CD14-positive monocyte (primary cell): ENCODE measurements around the gene SPATA6L. TPM values are rescaled to one million over a fixed set of nuclear protein-coding genes. Genes with fewer than 3 reads are reported as not detected.
"Not testable (repeated sequence)": the region's sequence is repeated elsewhere in the genome, so short reads cannot be mapped to it uniquely, and the experiment has no call there.

Experiments used
- DNase-seq, 3 donors: peaks; one replicate each; pipeline ENCODE4 v3.0.0-alpha.2; 2011 to 2022
- H2AFZ ChIP-seq: 2 replicates; pipeline ENCODE4 v1.6.0; 2012; ENCODE audit warnings: mild to moderate bottlenecking, low read depth, low read length, inconsistent platforms; ENCODE audit not compliant: insufficient read depth, poor library complexity, severe bottlenecking
- H3K27ac ChIP-seq, 2 donors: 1 replicate in 1 of 2; 2 replicates in 1 of 2; pipeline ENCODE4 v1.5.1; 2012 to 2013; ENCODE audit warnings: low read length in 2 of 2, control low read depth in 1 of 2, inconsistent platforms in 1 of 2, low read depth in 1 of 2, mild to moderate bottlenecking in 1 of 2
- H3K27me3 ChIP-seq, 2 donors: one replicate each; pipeline versions ENCODE4 v1.6.0 to v1.6.1; 2011 to 2013; ENCODE audit warnings: low read length in 2 of 2; ENCODE audit not compliant: control insufficient read depth in 2 of 2, insufficient read depth in 2 of 2
- H3K36me3 ChIP-seq, 2 donors: replicated peaks in 1 of 2; 1 replicate in 1 of 2; 2 replicates in 1 of 2; pipeline versions ENCODE4 v1.5.1 to v1.6.1; 2012 to 2013; ENCODE audit warnings: low read length in 2 of 2, control low read depth in 1 of 2, inconsistent platforms in 1 of 2, mild to moderate bottlenecking in 1 of 2; ENCODE audit not compliant: insufficient read depth in 2 of 2, control insufficient read depth in 1 of 2
- H3K4me1 ChIP-seq, 2 donors: 1 replicate in 1 of 2; 2 replicates in 1 of 2; pipeline versions ENCODE4 v1.5.1 to v1.6.1; 2012 to 2013; ENCODE audit warnings: low read length in 2 of 2, control low read depth in 1 of 2, inconsistent platforms in 1 of 2, mild to moderate bottlenecking in 1 of 2, moderate library complexity in 1 of 2; ENCODE audit not compliant: insufficient read depth in 2 of 2, control insufficient read depth in 1 of 2
- H3K4me2 ChIP-seq: replicated peaks from 2 replicates; pipeline ENCODE3; 2012; ENCODE audit warnings: low read length, moderate library complexity, mild to moderate bottlenecking; ENCODE audit not compliant: poor library complexity, severe bottlenecking; ENCODE audit errors: extremely low read depth
- H3K4me3 ChIP-seq, 3 experiments: fragments of 200-600 bp in 1 of 3; sonication (generic) in 1 of 3; replicated peaks in 1 of 3; 1 replicate in 2 of 3; 2 replicates in 1 of 3; pipeline ENCODE4 v1.5.1; 2011 to 2013; ENCODE audit warnings: low read length in 3 of 3, mild to moderate bottlenecking in 3 of 3, control low read depth in 2 of 3, low read depth in 2 of 3, inconsistent platforms in 1 of 3, moderate library complexity in 1 of 3
- H3K79me2 ChIP-seq: 2 replicates; pipeline ENCODE4 v1.6.0; 2012; ENCODE audit warnings: mild to moderate bottlenecking, control low read depth, inconsistent platforms, low read length, moderate library complexity; ENCODE audit not compliant: insufficient read depth
- H3K9ac ChIP-seq: 2 replicates; pipeline ENCODE4 v1.6.0; 2017; ENCODE audit warnings: low read length, mild to moderate bottlenecking; ENCODE audit not compliant: insufficient read depth, poor library complexity, severe bottlenecking
- H3K9me3 ChIP-seq, 2 donors: replicated peaks in 1 of 2; 1 replicate in 1 of 2; 2 replicates in 1 of 2; pipeline versions ENCODE4 v1.5.1 to v1.6.1; 2012 to 2013; ENCODE audit warnings: low read length in 2 of 2, control low read depth in 1 of 2; ENCODE audit not compliant: control insufficient read depth in 1 of 2, insufficient read depth in 1 of 2
- H4K20me1 ChIP-seq: 2 replicates; pipeline ENCODE4 v1.6.0; 2012; ENCODE audit warnings: mild to moderate bottlenecking, low read length, control low read depth, moderate library complexity; ENCODE audit not compliant: insufficient read depth
- H3K27ac Mint-ChIP-seq, 7 donors: one replicate each; pipeline ENCODE4 v1.8.0; 2020; ENCODE audit warnings: mild to moderate bottlenecking in 7 of 7, mixed read lengths in 7 of 7, moderate library complexity in 6 of 7, inconsistent platforms in 2 of 7
- H3K27me3 Mint-ChIP-seq, 3 donors: one replicate each; pipeline ENCODE4 v1.8.0; 2021 to 2022; ENCODE audit warnings: low read depth in 3 of 3, mild to moderate bottlenecking in 3 of 3, mixed read lengths in 3 of 3, moderate library complexity in 3 of 3, inconsistent platforms in 1 of 3
- H3K36me3 Mint-ChIP-seq, 2 donors: one replicate each; pipeline ENCODE4 v1.8.0; 2020; ENCODE audit warnings: mixed read lengths in 2 of 2, inconsistent platforms in 1 of 2, mild to moderate bottlenecking in 1 of 2
- H3K4me1 Mint-ChIP-seq: one replicate; pipeline ENCODE4 v1.8.0; 2020; ENCODE audit warnings: mild to moderate bottlenecking, mixed read lengths
- H3K4me3 Mint-ChIP-seq, 2 donors: one replicate each; pipeline ENCODE4 v1.8.0; 2020; ENCODE audit warnings: mild to moderate bottlenecking in 2 of 2, mixed read lengths in 2 of 2, moderate library complexity in 1 of 2
- H3K9me3 Mint-ChIP-seq, 7 donors: one replicate each; pipeline ENCODE4 v1.8.0; 2020 to 2022; ENCODE audit warnings: mixed read lengths in 7 of 7, mild to moderate bottlenecking in 6 of 7, moderate library complexity in 6 of 7, inconsistent platforms in 2 of 7
- WGBS: methylation state at CpG from one replicate; pipeline ENCODE4 v1.1.5; 2013; ENCODE audit warnings: missing lambda C conversion rate; ENCODE audit not compliant: insufficient coverage; 5-methylcytosine and 5-hydroxymethylcytosine counted together
- intact Hi-C, 2 donors: fragments of 100-400 bp; cut with micrococcal nuclease; formaldehyde crosslinking; loops; one replicate each; pipeline versions ENCODE4 v1.15.0 to v1.15.1; 2023
- polyA plus RNA-seq, 3 donors: library from polyadenylated mRNA; depleted of rRNA in 1 of 3; unstranded in 2 of 3; stranded (reverse) in 1 of 3; fragments of 300-500 nt in 2 of 3; fragments of >200 nt in 1 of 3; fragmentation: Illumina TruSeq in 2 of 3; gene quantifications; 1 replicate in 2 of 3; 2 replicates in 1 of 3; pipeline ENCODE4 v1.2.3, GENCODE V29; 2012 to 2021
- TF ChIP-seq, protein P1 (sequence below): fragments of 200-600 bp; IDR thresholded peaks from one replicate; pipeline ENCODE4 v1.8.0; 2022; ENCODE audit warnings: antibody characterized with exemption, mild to moderate bottlenecking

The SPATA6L gene
- polyA plus RNA-seq, 3 donors = not detected

DNA sequence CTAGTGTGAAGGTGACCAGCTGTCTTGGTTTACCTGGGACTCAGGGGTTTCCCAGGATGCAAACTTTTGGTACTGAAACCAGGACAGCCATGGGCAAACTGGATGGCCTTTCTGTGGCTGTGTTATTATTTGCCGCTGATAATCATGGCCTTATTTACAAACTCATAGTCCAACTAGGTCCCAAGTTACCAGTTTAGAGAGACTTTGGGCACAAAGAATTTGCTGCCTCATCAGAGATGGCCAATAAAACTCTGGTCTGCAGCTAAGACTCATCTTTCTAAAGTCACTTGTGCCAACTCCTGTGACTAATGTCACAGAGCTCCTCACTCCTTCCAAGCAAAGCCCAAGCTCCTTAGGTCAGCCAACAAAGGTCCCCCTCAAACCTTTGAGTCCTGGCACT is 51.7 kb downstream of the SPATA6L start:
- Histone ChIP-seq H3K27ac (no peak overlapping the region), H3K36me3 (no peaks in the 10 kb centered on the region), H2AFZ (no peak overlapping the region), H3K4me1 (no peaks in the 10 kb centered on the region), H3K4me3 (no peak overlapping the region), H3K9ac (no peak overlapping the region), H3K4me2 (no peak overlapping the region), H3K79me2 (no peaks in the 10 kb centered on the region), H4K20me1 (no peaks in the 10 kb centered on the region), H3K9me3 (no peaks in the 10 kb centered on the region), H3K27me3 (peaks cover 0 to 2% of the 10 kb centered on the region in 2 donors)
- H3K9me3 Mint-ChIP-seq = peaks cover 0 to 4% (median 0%) of the 10 kb centered on the region in 7 donors
- no peaks in the 10 kb centered on the region for H3K36me3 Mint-ChIP-seq
- no peak overlapping the region for H3K27ac Mint-ChIP-seq
- no peak for DNase-seq
- H3K4me1 Mint-ChIP-seq = no peaks in the 10 kb centered on the region
- 100% methylated on average over 1 of the region's 1 CpG for WGBS
- no peak overlapping the region for H3K4me3 Mint-ChIP-seq
- intact Hi-C loops = no loop called here
- peaks cover 2 to 11% (median 2%) of the 10 kb centered on the region in 3 donors for H3K27me3 Mint-ChIP-seq
- TF ChIP-seq, protein P1, sequence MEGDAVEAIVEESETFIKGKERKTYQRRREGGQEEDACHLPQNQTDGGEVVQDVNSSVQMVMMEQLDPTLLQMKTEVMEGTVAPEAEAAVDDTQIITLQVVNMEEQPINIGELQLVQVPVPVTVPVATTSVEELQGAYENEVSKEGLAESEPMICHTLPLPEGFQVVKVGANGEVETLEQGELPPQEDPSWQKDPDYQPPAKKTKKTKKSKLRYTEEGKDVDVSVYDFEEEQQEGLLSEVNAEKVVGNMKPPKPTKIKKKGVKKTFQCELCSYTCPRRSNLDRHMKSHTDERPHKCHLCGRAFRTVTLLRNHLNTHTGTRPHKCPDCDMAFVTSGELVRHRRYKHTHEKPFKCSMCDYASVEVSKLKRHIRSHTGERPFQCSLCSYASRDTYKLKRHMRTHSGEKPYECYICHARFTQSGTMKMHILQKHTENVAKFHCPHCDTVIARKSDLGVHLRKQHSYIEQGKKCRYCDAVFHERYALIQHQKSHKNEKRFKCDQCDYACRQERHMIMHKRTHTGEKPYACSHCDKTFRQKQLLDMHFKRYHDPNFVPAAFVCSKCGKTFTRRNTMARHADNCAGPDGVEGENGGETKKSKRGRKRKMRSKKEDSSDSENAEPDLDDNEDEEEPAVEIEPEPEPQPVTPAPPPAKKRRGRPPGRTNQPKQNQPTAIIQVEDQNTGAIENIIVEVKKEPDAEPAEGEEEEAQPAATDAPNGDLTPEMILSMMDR = no peak

DNA sequence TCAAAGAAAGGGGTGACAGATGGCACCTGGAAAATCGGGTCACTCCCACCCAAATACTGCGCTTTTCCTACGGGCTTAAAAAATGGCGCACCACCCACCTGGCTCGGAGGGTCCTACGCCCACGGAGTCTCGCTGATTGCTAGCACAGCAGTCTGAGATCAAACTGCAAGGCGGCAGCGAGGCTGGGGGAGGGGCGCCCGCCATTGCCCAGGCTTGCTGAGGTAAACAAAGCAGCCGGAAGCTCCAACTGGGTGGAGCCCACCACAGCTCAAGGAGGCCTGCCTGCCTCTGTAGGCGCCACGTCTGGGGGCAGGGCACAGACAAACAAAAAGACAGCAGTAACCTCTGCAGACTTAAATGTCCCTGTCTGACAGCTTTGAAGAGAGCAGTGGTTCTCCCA is 60.2 kb downstream of the SPATA6L start:
- H3K4me1 ChIP-seq, H3K9me3 ChIP-seq, H3K27me3 Mint-ChIP-seq, H3K4me1 Mint-ChIP-seq, H3K4me3 Mint-ChIP-seq, H3K9ac ChIP-seq, H3K27ac ChIP-seq, H3K79me2 ChIP-seq, H3K4me2 ChIP-seq, H4K20me1 ChIP-seq, DNase-seq, H3K9me3 Mint-ChIP-seq, H3K27me3 ChIP-seq, H3K4me3 ChIP-seq, H3K36me3 ChIP-seq, intact Hi-C loops, H3K36me3 Mint-ChIP-seq, H3K27ac Mint-ChIP-seq, H2AFZ ChIP-seq: not testable (repeated sequence)
- no CpG with 5 or more reads among the region's 15 CpGs for WGBS
